ENCODE results near the gene RTN4.
A peak's percentile ranks its signal among the peaks of the same experiment; 100 is the strongest.
"Not testable (repeated sequence)": the region's sequence is repeated elsewhere in the genome, so short reads cannot be mapped to it uniquely, and the experiment has no call there.

RTN4 gene

GRCh38 chr2:55054106-55054875, 4.0 kb upstream of the RTN4 start:
- Histone ChIP-seq H3K36me3 (ENCODE audit: control insufficient read depth in 2 of 2, insufficient read depth in 2 of 2, low read length in 2 of 2) (no peaks in the 10 kb centered on the region), H3K9ac (ENCODE audit: low read depth in 1 of 2, low read length in 2 of 2) (no peak overlapping the region), H3K4me1 (ENCODE audit: control insufficient read depth in 2 of 2, insufficient read depth in 2 of 2, low read length in 2 of 2) (peaks cover 7 to 16% of the 10 kb centered on the region in 2 donors), H3K9me3 (ENCODE audit: control insufficient read depth in 2 of 2, low read length in 2 of 2) (no peaks in the 10 kb centered on the region), H3K27me3 (ENCODE audit: control insufficient read depth in 2 of 2, insufficient read depth in 2 of 2, low read length in 2 of 2) (no peaks in the 10 kb centered on the region), H3K4me3 (ENCODE audit: low read length in 2 of 2) (no peak overlapping the region), H3K27ac (ENCODE audit: low read depth in 2 of 2, low read length in 2 of 2) (no peak overlapping the region)

- not testable (repeated sequence) for H3K36me3 ChIP-seq (ENCODE audit: control insufficient read depth in 2 of 2, insufficient read depth in 2 of 2, low read length in 2 of 2); H3K4me3 ChIP-seq (ENCODE audit: low read length in 2 of 2); H3K27me3 ChIP-seq (ENCODE audit: control insufficient read depth in 2 of 2, insufficient read depth in 2 of 2, low read length in 2 of 2); H3K9me3 ChIP-seq (ENCODE audit: control insufficient read depth in 2 of 2, low read length in 2 of 2); H3K27ac ChIP-seq (ENCODE audit: low read depth in 2 of 2, low read length in 2 of 2); H3K9ac ChIP-seq (ENCODE audit: low read depth in 1 of 2, low read length in 2 of 2)
- peaks cover 7 to 16% of the 10 kb centered on the region in 2 donors for H3K4me1 ChIP-seq (ENCODE audit: control insufficient read depth in 2 of 2, insufficient read depth in 2 of 2, low read length in 2 of 2)
Observed at GRCh38 chr2:55053225-55053624, 3.0 kb upstream of the RTN4 start.

GRCh38 chr2:55052129-55053061, 2.1 kb upstream of the RTN4 start:
- peak overlapping the region in 1 of 2 donors; percentile 3 for H3K27ac ChIP-seq (ENCODE audit: low read depth in 2 of 2, low read length in 2 of 2)
- H3K9me3 ChIP-seq (ENCODE audit: control insufficient read depth in 2 of 2, low read length in 2 of 2) = no peaks in the 10 kb centered on the region
- H3K36me3 ChIP-seq (ENCODE audit: control insufficient read depth in 2 of 2, insufficient read depth in 2 of 2, low read length in 2 of 2) = no peaks in the 10 kb centered on the region

GRCh38 chr2:55051026-55051866, 995 bp upstream of the RTN4 start:
- Histone ChIP-seq H3K4me1 (ENCODE audit: control insufficient read depth in 2 of 2, insufficient read depth in 2 of 2, low read length in 2 of 2) (peaks cover 16 to 18% of the 10 kb centered on the region in 2 donors), H3K27me3 (ENCODE audit: control insufficient read depth in 2 of 2, insufficient read depth in 2 of 2, low read length in 2 of 2) (no peaks in the 10 kb centered on the region), H3K4me3 (ENCODE audit: low read length in 2 of 2) (peak overlapping the region; percentile 91 to 97), H3K9me3 (ENCODE audit: control insufficient read depth in 2 of 2, low read length in 2 of 2) (no peaks in the 10 kb centered on the region), H3K36me3 (ENCODE audit: control insufficient read depth in 2 of 2, insufficient read depth in 2 of 2, low read length in 2 of 2) (no peaks in the 10 kb centered on the region), H3K9ac (ENCODE audit: low read depth in 1 of 2, low read length in 2 of 2) (peak overlapping the region; percentile 81 to 99), H3K27ac (ENCODE audit: low read depth in 2 of 2, low read length in 2 of 2) (peak overlapping the region; percentile 97 to 99)

More at GRCh38 chr2:55052129-55053061, 2.1 kb upstream of the RTN4 start:
- Histone ChIP-seq H3K4me3 (ENCODE audit: low read length in 2 of 2) (no peak overlapping the region), H3K27me3 (ENCODE audit: control insufficient read depth in 2 of 2, insufficient read depth in 2 of 2, low read length in 2 of 2) (no peaks in the 10 kb centered on the region), H3K9ac (ENCODE audit: low read depth in 1 of 2, low read length in 2 of 2) (no peak overlapping the region), H3K4me1 (ENCODE audit: control insufficient read depth in 2 of 2, insufficient read depth in 2 of 2, low read length in 2 of 2) (peaks cover 14 to 16% of the 10 kb centered on the region in 2 donors)

GRCh38 chr2:55049821-55050099, 491 bp downstream of the RTN4 start:
- H3K9ac ChIP-seq (ENCODE audit: low read depth in 1 of 2, low read length in 2 of 2) = peak overlapping the region; percentile 81 to 99
- peak overlapping the region; percentile 99 to 100 for H3K27ac ChIP-seq (ENCODE audit: low read depth in 2 of 2, low read length in 2 of 2)
- no peaks in the 10 kb centered on the region for H3K9me3 ChIP-seq (ENCODE audit: control insufficient read depth in 2 of 2, low read length in 2 of 2)
- H3K36me3 ChIP-seq (ENCODE audit: control insufficient read depth in 2 of 2, insufficient read depth in 2 of 2, low read length in 2 of 2) = no peaks in the 10 kb centered on the region
- H3K4me1 ChIP-seq (ENCODE audit: control insufficient read depth in 2 of 2, insufficient read depth in 2 of 2, low read length in 2 of 2) = peaks cover 16 to 18% of the 10 kb centered on the region in 2 donors
- peak overlapping the region; percentile 91 to 97 for H3K4me3 ChIP-seq (ENCODE audit: low read length in 2 of 2)
- H3K27me3 ChIP-seq (ENCODE audit: control insufficient read depth in 2 of 2, insufficient read depth in 2 of 2, low read length in 2 of 2) = no peaks in the 10 kb centered on the region

- peak overlapping the region; percentile 91 to 97 for H3K4me3 ChIP-seq (ENCODE audit: low read length in 2 of 2)
- H3K36me3 ChIP-seq (ENCODE audit: control insufficient read depth in 2 of 2, insufficient read depth in 2 of 2, low read length in 2 of 2) = no peaks in the 10 kb centered on the region
- H3K9ac ChIP-seq (ENCODE audit: low read depth in 1 of 2, low read length in 2 of 2) = peak overlapping the region; percentile 96 to 99
- H3K9me3 ChIP-seq (ENCODE audit: control insufficient read depth in 2 of 2, low read length in 2 of 2) = no peaks in the 10 kb centered on the region
- H3K4me1 ChIP-seq (ENCODE audit: control insufficient read depth in 2 of 2, insufficient read depth in 2 of 2, low read length in 2 of 2) = peaks cover 16 to 18% of the 10 kb centered on the region in 2 donors
- no peaks in the 10 kb centered on the region for H3K27me3 ChIP-seq (ENCODE audit: control insufficient read depth in 2 of 2, insufficient read depth in 2 of 2, low read length in 2 of 2)
- H3K27ac ChIP-seq (ENCODE audit: low read depth in 2 of 2, low read length in 2 of 2) = peak overlapping the region; percentile 99 to 100
Observed at GRCh38 chr2:55049043-55049820, 1.0 kb downstream of the RTN4 start.

- peak overlapping the region; percentile 99 to 100 for H3K27ac ChIP-seq (ENCODE audit: low read depth in 2 of 2, low read length in 2 of 2)
- H3K36me3 ChIP-seq (ENCODE audit: control insufficient read depth in 2 of 2, insufficient read depth in 2 of 2, low read length in 2 of 2) = no peaks in the 10 kb centered on the region
- H3K4me3 ChIP-seq (ENCODE audit: low read length in 2 of 2) = peak overlapping the region; percentile 91 to 97
- H3K9me3 ChIP-seq (ENCODE audit: control insufficient read depth in 2 of 2, low read length in 2 of 2) = no peaks in the 10 kb centered on the region
- H3K27me3 ChIP-seq (ENCODE audit: control insufficient read depth in 2 of 2, insufficient read depth in 2 of 2, low read length in 2 of 2) = no peaks in the 10 kb centered on the region
- peak overlapping the region; percentile 96 to 99 for H3K9ac ChIP-seq (ENCODE audit: low read depth in 1 of 2, low read length in 2 of 2)
- H3K4me1 ChIP-seq (ENCODE audit: control insufficient read depth in 2 of 2, insufficient read depth in 2 of 2, low read length in 2 of 2) = peaks cover 16 to 18% of the 10 kb centered on the region in 2 donors
Observed at GRCh38 chr2:55048508-55049042, 1.7 kb downstream of the RTN4 start.

- peaks cover 16 to 18% of the 10 kb centered on the region in 2 donors for H3K4me1 ChIP-seq (ENCODE audit: control insufficient read depth in 2 of 2, insufficient read depth in 2 of 2, low read length in 2 of 2)
- peak overlapping the region in 1 of 2 donors; percentile 71 for H3K9ac ChIP-seq (ENCODE audit: low read depth in 1 of 2, low read length in 2 of 2)
- no peaks in the 10 kb centered on the region for H3K27me3 ChIP-seq (ENCODE audit: control insufficient read depth in 2 of 2, insufficient read depth in 2 of 2, low read length in 2 of 2)
- peak overlapping the region; percentile 49 to 97 for H3K4me3 ChIP-seq (ENCODE audit: low read length in 2 of 2)
- H3K9me3 ChIP-seq (ENCODE audit: control insufficient read depth in 2 of 2, low read length in 2 of 2) = no peaks in the 10 kb centered on the region
- no peaks in the 10 kb centered on the region for H3K36me3 ChIP-seq (ENCODE audit: control insufficient read depth in 2 of 2, insufficient read depth in 2 of 2, low read length in 2 of 2)
- peak overlapping the region in 1 of 2 donors; percentile 60 for H3K27ac ChIP-seq (ENCODE audit: low read depth in 2 of 2, low read length in 2 of 2)
Observed at GRCh38 chr2:55047677-55048299, 2.5 kb downstream of the RTN4 start.

- H3K9me3 ChIP-seq (ENCODE audit: control insufficient read depth in 2 of 2, low read length in 2 of 2) = no peaks in the 10 kb centered on the region
- peaks cover 2 to 9% of the 10 kb centered on the region in 2 donors for H3K4me1 ChIP-seq (ENCODE audit: control insufficient read depth in 2 of 2, insufficient read depth in 2 of 2, low read length in 2 of 2)
- H3K36me3 ChIP-seq (ENCODE audit: control insufficient read depth in 2 of 2, insufficient read depth in 2 of 2, low read length in 2 of 2) = no peaks in the 10 kb centered on the region
- no peaks in the 10 kb centered on the region for H3K27me3 ChIP-seq (ENCODE audit: control insufficient read depth in 2 of 2, insufficient read depth in 2 of 2, low read length in 2 of 2)
- peak overlapping the region in 1 of 2 donors; percentile 0 for H3K4me3 ChIP-seq (ENCODE audit: low read length in 2 of 2)
- H3K9ac ChIP-seq (ENCODE audit: low read depth in 1 of 2, low read length in 2 of 2) = no peak overlapping the region
- no peak overlapping the region for H3K27ac ChIP-seq (ENCODE audit: low read depth in 2 of 2, low read length in 2 of 2)
Observed at GRCh38 chr2:55045780-55046179, 4.5 kb downstream of the RTN4 start.
